Neural progenitor cell (in vitro differentiated cells): ENCODE results near the gene PCNX2.

ENCODE experiments used
- EZH2 ChIP-seq: fragments of 200-600 bp; sonication (generic); IDR thresholded peaks from 2 replicates; pipeline ENCODE4 v1.6.1; 2017; ENCODE audit warnings: antibody characterized with exemption, mild to moderate bottlenecking, moderate library complexity
- EZH2phosphoT487 ChIP-seq: fragments of 200-600 bp; sonication (generic); IDR thresholded peaks from 2 replicates; pipeline ENCODE4 v1.6.1; 2017; ENCODE audit warnings: antibody characterized with exemption
- TF ChIP-seq, protein P1 (sequence below): fragments of 200-600 bp; sonication (generic); IDR thresholded peaks from 2 replicates; pipeline ENCODE4 v1.5.1; 2017; ENCODE audit warnings: antibody characterized with exemption, mild to moderate bottlenecking

DNA sequence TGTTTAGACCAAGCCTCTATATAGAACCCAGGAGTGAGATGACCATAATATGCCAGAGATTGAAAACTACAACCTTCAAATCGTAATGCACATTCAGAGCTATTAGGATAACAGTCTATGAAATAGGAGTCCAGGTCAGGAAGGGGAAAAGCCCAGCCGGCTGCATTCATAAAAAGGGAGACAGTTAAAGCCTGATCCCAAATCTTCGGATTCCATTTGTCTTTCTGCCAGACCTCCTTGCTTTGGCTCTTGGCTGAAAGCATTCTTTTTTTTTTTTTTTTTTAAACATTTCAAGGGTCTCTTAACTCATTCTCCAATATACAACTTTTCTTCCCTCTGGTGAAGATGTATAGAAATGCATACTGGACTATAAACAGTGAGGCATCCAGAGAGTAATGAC lies 264.0 kb downstream of the PCNX2 start:
- no peak for TF ChIP-seq EZH2
- TF ChIP-seq, protein P1, sequence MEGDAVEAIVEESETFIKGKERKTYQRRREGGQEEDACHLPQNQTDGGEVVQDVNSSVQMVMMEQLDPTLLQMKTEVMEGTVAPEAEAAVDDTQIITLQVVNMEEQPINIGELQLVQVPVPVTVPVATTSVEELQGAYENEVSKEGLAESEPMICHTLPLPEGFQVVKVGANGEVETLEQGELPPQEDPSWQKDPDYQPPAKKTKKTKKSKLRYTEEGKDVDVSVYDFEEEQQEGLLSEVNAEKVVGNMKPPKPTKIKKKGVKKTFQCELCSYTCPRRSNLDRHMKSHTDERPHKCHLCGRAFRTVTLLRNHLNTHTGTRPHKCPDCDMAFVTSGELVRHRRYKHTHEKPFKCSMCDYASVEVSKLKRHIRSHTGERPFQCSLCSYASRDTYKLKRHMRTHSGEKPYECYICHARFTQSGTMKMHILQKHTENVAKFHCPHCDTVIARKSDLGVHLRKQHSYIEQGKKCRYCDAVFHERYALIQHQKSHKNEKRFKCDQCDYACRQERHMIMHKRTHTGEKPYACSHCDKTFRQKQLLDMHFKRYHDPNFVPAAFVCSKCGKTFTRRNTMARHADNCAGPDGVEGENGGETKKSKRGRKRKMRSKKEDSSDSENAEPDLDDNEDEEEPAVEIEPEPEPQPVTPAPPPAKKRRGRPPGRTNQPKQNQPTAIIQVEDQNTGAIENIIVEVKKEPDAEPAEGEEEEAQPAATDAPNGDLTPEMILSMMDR, result no peak
- no peak for TF ChIP-seq EZH2phosphoT487
